CD4-positive, alpha-beta T cell (primary cell): ENCODE results near the gene NIBAN1. TPM values are rescaled to one million over a fixed set of nuclear protein-coding genes. Genes with fewer than 3 reads are reported as not detected.
"Not testable (repeated sequence)": the region's sequence is repeated elsewhere in the genome, so short reads cannot be mapped to it uniquely, and the experiment has no call there.

ENCODE experiments used
- ATAC-seq: fragments of 200-7000 bp; cut with Tn5 transposase; one replicate; pipeline ENCODE4 v1.10.0; 2022; ENCODE audit warnings: mild to moderate bottlenecking; ENCODE audit not compliant: poor library complexity
- CTCF ChIA-PET: fragments of 350-600 bp; sonication (Branson Sonifier 250); formaldehyde crosslinking; loops from one replicate; lab custom pipeline; 2021; ENCODE audit warnings: antibody characterized with exemption, inconsistent platforms; lab: Charles Lee
- POLR2A ChIA-PET: fragments of 350-600 bp; sonication (Branson Sonifier 250); formaldehyde crosslinking; loops from one replicate; lab custom pipeline; 2021; ENCODE audit warnings: antibody characterized with exemption, inconsistent platforms; lab: Charles Lee
- DNase-seq, 14 experiments: peaks; one replicate each; pipeline ENCODE4 v3.0.0-alpha.2; 2013 to 2020; ENCODE audit warnings: mixed read lengths in 2 of 14
- H3K27ac ChIP-seq, 2 donors: one replicate each; pipeline versions ENCODE4 v1.5.1 to v1.7.0; 2013; ENCODE audit warnings: low read length in 2 of 2, low read depth in 1 of 2, mild to moderate bottlenecking in 1 of 2
- H3K27me3 ChIP-seq, 2 experiments: 1 replicate in 1 of 2; 2 replicates in 1 of 2; pipeline versions ENCODE4 v1.6.1 to v1.7.0; 2013; ENCODE audit warnings: low read length in 2 of 2, control low read depth in 1 of 2, mild to moderate bottlenecking in 1 of 2, moderate library complexity in 1 of 2; ENCODE audit not compliant: insufficient read depth in 2 of 2, control insufficient read depth in 1 of 2
- H3K36me3 ChIP-seq: one replicate; pipeline ENCODE4 v1.6.1; 2013; ENCODE audit warnings: low read length, control low read depth; ENCODE audit not compliant: insufficient read depth
- H3K4me1 ChIP-seq: one replicate; pipeline ENCODE4 v1.6.1; 2013; ENCODE audit warnings: low read length, control low read depth; ENCODE audit not compliant: insufficient read depth
- H3K4me3 ChIP-seq: one replicate; pipeline ENCODE4 v1.5.1; 2013; ENCODE audit warnings: mild to moderate bottlenecking, low read length, moderate library complexity
- H3K9me3 ChIP-seq, 2 experiments: 1 replicate in 1 of 2; 2 replicates in 1 of 2; pipeline versions ENCODE4 v1.6.1 to v1.7.0; 2013; ENCODE audit warnings: low read length in 2 of 2, mild to moderate bottlenecking in 2 of 2, control low read depth in 1 of 2, moderate library complexity in 1 of 2; ENCODE audit not compliant: control insufficient read depth in 1 of 2, insufficient read depth in 1 of 2
- H3K27ac Mint-ChIP-seq: one replicate; pipeline ENCODE4 v1.8.0; 2020; ENCODE audit warnings: mixed read lengths
- H3K27me3 Mint-ChIP-seq: one replicate; pipeline ENCODE4 v1.8.0; 2021; ENCODE audit warnings: mixed read lengths
- H3K36me3 Mint-ChIP-seq: one replicate; pipeline ENCODE4 v1.8.0; 2021; ENCODE audit warnings: low read depth, mixed read lengths
- H3K4me1 Mint-ChIP-seq: one replicate; pipeline ENCODE4 v1.8.0; 2021; ENCODE audit warnings: low read depth, mixed read lengths
- H3K4me3 Mint-ChIP-seq: one replicate; pipeline ENCODE4 v1.8.0; 2020; ENCODE audit warnings: mild to moderate bottlenecking, mixed read lengths
- H3K9me3 Mint-ChIP-seq: one replicate; pipeline ENCODE4 v1.8.0; 2020; ENCODE audit warnings: mixed read lengths
- intact Hi-C, 2 experiments: fragments of 100-400 bp; cut with DNase I in 1 of 2; cut with micrococcal nuclease in 1 of 2; formaldehyde crosslinking; loops; one replicate each; pipeline versions ENCODE4 v1.15.1 to v1.9.0; 2023 to 2025; cut with DNase I, micrococcal nuclease
- total RNA-seq, 174 experiments: library from RNA in 2 of 174; stranded (reverse) in 2 of 174; gene quantifications; one replicate each; pipeline ENCODE4 v1.2.3 and lab custom pipeline; 2021 to 2026
- TF ChIP-seq, protein P1 (sequence below): fragments of 200-600 bp; IDR thresholded peaks from one replicate; pipeline ENCODE4 v1.8.0; 2022; ENCODE audit warnings: antibody characterized with exemption, mild to moderate bottlenecking

Gene NIBAN1
- total RNA-seq, 2 experiments from 2014 or later: 18.5 to 20.4 TPM

DNA sequence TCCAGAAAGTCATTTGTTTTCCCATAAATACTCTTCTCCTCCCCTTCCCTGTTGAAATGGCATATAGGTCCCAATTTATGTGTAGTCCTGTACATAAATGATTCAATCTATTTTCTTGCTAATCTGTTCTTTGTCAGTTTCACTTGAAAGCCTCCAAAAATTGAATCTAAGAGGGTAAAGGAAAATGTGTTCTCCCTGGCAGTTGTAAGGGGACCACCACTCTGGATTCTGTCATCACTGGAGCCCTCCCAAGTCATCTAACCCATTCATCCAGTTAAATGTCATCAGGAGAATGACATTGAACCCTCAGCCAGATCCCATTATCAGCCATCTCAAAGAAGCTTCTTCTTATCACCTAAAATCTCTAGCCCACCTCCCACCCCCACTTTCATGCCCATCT is 36.1 kb upstream of the NIBAN1 start:
- TF ChIP-seq, protein P1, sequence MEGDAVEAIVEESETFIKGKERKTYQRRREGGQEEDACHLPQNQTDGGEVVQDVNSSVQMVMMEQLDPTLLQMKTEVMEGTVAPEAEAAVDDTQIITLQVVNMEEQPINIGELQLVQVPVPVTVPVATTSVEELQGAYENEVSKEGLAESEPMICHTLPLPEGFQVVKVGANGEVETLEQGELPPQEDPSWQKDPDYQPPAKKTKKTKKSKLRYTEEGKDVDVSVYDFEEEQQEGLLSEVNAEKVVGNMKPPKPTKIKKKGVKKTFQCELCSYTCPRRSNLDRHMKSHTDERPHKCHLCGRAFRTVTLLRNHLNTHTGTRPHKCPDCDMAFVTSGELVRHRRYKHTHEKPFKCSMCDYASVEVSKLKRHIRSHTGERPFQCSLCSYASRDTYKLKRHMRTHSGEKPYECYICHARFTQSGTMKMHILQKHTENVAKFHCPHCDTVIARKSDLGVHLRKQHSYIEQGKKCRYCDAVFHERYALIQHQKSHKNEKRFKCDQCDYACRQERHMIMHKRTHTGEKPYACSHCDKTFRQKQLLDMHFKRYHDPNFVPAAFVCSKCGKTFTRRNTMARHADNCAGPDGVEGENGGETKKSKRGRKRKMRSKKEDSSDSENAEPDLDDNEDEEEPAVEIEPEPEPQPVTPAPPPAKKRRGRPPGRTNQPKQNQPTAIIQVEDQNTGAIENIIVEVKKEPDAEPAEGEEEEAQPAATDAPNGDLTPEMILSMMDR: no peak
- ChIA-PET CTCF (interaction anchor here (0.7 kb wide), 1 partner anchor 38 kb away, joined by 4 read pairs; no protein-coding TSS in a partner anchor), POLR2A (no interaction called here)
- Mint-ChIP-seq H3K27ac (no peak overlapping the region), H3K9me3 (no peaks in the 10 kb centered on the region), H3K4me1 (no peaks in the 10 kb centered on the region), H3K27me3 (peaks cover 5% of the 10 kb centered on the region), H3K36me3 (no peaks in the 10 kb centered on the region), H3K4me3 (no peak overlapping the region)
- intact Hi-C loops: no loop called here
- H3K36me3 ChIP-seq: no peaks in the 10 kb centered on the region
- no peaks in the 10 kb centered on the region for H3K4me1 ChIP-seq
- H3K9me3 ChIP-seq: no peaks in the 10 kb centered on the region
- DNase-seq: no peak
- no peak for ATAC-seq
- H3K27ac ChIP-seq: no peak overlapping the region
- H3K27me3 ChIP-seq: no peaks in the 10 kb centered on the region
- H3K4me3 ChIP-seq: no peak overlapping the region

DNA sequence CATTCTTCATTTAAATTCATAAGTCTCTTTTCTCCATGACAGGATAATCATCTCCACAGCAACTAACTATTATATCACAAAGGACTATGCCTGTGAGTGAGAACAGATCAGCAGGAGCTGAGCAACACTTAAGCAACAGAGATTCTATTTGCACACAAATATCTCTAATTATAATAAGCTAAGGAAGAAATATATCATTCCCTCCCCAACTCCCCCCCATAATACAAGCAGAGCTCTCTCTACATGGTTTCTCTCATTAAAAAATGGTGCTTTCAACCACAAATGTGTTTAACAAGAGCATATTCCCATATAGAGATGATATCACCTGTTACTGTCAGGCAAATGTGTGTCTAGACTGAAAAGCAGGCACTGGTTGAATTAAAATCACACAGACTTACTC is 34.5 kb upstream of the NIBAN1 start:
- H3K4me1 Mint-ChIP-seq: no peaks in the 10 kb centered on the region
- DNase-seq (no peak), ATAC-seq (no peak)
- no peak overlapping the region for H3K4me3 Mint-ChIP-seq
- H3K4me3 ChIP-seq: no peak overlapping the region
- H3K9me3 ChIP-seq: no peaks in the 10 kb centered on the region
- TF ChIP-seq, protein P1: no peak
- peaks cover 5% of the 10 kb centered on the region for H3K27me3 Mint-ChIP-seq
- no peaks in the 10 kb centered on the region for H3K9me3 Mint-ChIP-seq
- no peak overlapping the region for H3K27ac Mint-ChIP-seq
- intact Hi-C loops: no loop called here
- ChIA-PET POLR2A (no interaction called here), CTCF (interaction anchor here (0.9 to 1.7 kb wide), 2 partner anchors 11 to 23 kb away, joined by 3 to 4 read pairs; no protein-coding TSS in a partner anchor)
- H3K27ac ChIP-seq: no peak overlapping the region
- no peaks in the 10 kb centered on the region for H3K36me3 ChIP-seq
- no peaks in the 10 kb centered on the region for H3K4me1 ChIP-seq
- no peaks in the 10 kb centered on the region for H3K36me3 Mint-ChIP-seq
- H3K27me3 ChIP-seq: no peaks in the 10 kb centered on the region

DNA sequence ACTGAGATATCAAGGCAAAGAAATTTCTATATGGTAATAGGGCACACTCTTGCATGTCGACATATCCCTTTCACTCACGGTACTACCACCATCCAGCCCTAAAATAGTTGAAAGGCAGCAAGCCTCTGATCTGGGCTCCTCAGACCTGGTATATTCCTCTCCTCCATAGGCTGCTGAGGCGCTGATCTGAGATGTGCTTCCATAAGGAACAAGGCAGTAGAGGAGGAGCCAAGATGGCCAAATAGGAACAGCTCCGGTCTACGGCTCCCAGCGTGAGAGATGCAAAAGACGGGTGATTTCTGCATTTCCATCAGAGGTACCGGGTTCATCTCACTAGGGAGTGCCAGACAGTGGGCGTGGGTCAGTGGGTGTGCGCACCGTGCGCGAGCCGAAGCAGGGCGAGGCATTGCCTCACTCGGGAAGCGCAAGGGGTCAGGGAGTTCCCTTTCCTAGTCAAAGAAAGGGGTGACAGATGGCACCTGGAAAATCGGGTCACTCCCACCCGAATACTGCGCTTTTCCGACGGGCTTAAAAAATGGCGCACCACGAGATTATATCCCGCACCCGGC is 27.1 kb upstream of the NIBAN1 start:
- DNase-seq, H3K4me1 ChIP-seq, H3K36me3 ChIP-seq, ATAC-seq, H3K4me3 Mint-ChIP-seq, CTCF ChIA-PET, H3K4me3 ChIP-seq, H3K27ac ChIP-seq, H3K9me3 ChIP-seq, POLR2A ChIA-PET, H3K27ac Mint-ChIP-seq, H3K9me3 Mint-ChIP-seq, H3K36me3 Mint-ChIP-seq, H3K4me1 Mint-ChIP-seq, intact Hi-C loops: not testable (repeated sequence)
- H3K27me3 ChIP-seq: peaks cover 6 to 10% of the 10 kb centered on the region in 2 experiments
- peaks cover 23% of the 10 kb centered on the region for H3K27me3 Mint-ChIP-seq

DNA sequence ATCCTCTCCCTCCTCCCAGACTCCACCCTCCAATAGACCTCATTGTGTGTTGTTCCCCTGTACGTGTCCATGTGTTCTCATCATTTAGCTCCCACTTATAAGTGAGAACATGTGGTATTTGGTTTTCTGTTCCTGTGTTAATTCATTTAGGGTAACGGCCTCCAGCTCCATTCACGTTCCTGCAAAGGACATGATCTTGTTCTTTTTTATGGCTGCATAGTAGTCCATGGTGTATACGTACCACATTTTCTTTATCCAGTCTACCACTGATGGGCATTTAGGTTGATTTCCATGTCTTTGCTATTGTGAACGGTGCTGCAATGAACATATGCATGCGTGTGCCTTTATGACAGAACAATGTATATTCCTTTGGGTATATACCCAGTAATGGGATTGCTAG is 25.7 kb upstream of the NIBAN1 start:
- intact Hi-C loops, H3K4me3 ChIP-seq, CTCF ChIA-PET, H3K4me1 ChIP-seq, POLR2A ChIA-PET, H3K36me3 ChIP-seq, H3K4me3 Mint-ChIP-seq, H3K4me1 Mint-ChIP-seq, H3K27ac Mint-ChIP-seq, ATAC-seq, H3K36me3 Mint-ChIP-seq, H3K9me3 Mint-ChIP-seq, H3K27ac ChIP-seq, DNase-seq, H3K9me3 ChIP-seq: not testable (repeated sequence)
- H3K27me3 ChIP-seq: peaks cover 6 to 10% of the 10 kb centered on the region in 2 experiments
- peaks cover 28% of the 10 kb centered on the region for H3K27me3 Mint-ChIP-seq
